Measurements from ENCODE around the gene AKAP13. TPM values are rescaled to one million over a fixed set of nuclear protein-coding genes. Genes with fewer than 3 reads are reported as not detected.

Gene AKAP13
- total RNA-seq, 3 donors from 2014 or later, result 198 to 331 (median 259) TPM

DNA sequence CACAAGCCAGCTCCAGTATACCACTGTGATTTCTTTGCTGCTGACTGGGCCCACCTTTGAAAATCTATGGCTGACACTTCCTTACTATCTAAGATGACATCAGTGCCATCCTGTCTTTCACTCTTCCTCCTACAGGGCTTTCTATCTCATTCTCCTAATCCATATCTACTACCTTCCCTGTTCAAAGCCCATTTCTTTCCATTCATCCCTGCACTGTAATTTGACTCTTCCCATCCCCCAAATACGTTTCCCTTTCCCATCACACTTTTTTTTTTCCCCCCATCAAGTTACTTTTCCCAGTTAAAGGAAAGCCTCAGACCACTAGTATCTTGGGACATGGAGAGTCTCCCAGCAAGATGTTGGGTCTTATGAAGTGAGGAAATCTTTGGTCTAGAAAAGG, 136.7 kb downstream of the AKAP13 start:
- no peak for DNase-seq (ENCODE audit: low spot score in 2 of 2)
- H3K4me1 ChIP-seq, result no peaks in the 10 kb centered on the region
- H3K36me3 ChIP-seq, result no peaks in the 10 kb centered on the region
- H3K27ac ChIP-seq, result no peak overlapping the region
- intact Hi-C loops (cut with DNase I; ENCODE audit: low total_unique reads), result no loop called here
- no peaks in the 10 kb centered on the region for H3K27me3 ChIP-seq
- TF ChIP-seq POLR2AphosphoS5 (IDR thresholded peaks at IDR 0.05) (no peak), POLR2A (IDR thresholded peaks at IDR 0.05) (no peak)
- TF ChIP-seq, protein P1, sequence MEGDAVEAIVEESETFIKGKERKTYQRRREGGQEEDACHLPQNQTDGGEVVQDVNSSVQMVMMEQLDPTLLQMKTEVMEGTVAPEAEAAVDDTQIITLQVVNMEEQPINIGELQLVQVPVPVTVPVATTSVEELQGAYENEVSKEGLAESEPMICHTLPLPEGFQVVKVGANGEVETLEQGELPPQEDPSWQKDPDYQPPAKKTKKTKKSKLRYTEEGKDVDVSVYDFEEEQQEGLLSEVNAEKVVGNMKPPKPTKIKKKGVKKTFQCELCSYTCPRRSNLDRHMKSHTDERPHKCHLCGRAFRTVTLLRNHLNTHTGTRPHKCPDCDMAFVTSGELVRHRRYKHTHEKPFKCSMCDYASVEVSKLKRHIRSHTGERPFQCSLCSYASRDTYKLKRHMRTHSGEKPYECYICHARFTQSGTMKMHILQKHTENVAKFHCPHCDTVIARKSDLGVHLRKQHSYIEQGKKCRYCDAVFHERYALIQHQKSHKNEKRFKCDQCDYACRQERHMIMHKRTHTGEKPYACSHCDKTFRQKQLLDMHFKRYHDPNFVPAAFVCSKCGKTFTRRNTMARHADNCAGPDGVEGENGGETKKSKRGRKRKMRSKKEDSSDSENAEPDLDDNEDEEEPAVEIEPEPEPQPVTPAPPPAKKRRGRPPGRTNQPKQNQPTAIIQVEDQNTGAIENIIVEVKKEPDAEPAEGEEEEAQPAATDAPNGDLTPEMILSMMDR (IDR thresholded peaks at IDR 0.05), result no peak
- H3K4me3 ChIP-seq, result no peak overlapping the region
- no peaks in the 10 kb centered on the region for H3K9me3 ChIP-seq

DNA sequence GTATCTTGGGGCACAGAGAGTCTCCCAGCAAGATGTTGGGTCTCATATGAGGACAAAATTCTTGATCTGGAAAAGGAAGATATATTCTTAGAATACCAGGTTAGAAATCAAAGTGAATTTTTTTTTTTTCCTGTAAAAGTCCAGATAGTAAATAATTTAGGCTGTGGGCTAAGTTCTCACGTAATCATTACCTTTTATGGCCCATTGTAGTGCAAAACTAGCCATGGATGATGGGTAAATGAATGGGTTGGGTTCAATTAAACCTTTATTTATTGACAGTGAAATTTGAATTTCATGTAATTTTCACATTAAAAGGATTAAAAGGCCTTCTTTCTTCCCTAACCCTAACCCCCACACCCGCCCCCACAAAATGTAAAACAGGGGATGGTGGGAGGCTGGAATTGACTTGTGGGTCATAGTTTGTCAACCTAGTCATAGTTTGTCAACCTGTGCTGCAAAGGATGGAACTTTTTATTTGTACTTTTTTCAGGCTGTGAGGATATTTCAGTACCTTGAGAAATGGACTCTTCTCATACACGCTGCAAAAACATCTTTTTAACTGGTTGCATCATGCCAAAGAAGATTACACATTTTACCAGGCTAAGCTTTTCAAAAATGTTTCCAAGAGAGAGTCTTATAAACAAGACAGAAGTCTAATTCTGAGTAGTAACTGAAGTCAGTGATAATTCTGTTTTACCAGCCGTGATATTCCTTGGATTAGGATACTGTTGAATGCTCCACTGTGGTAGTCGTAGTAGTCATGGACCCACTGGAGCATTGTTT, 138.8 kb downstream of the AKAP13 start:
- Histone ChIP-seq H3K4me3 (no peak overlapping the region), H3K9me3 (no peaks in the 10 kb centered on the region), H3K27me3 (no peaks in the 10 kb centered on the region), H3K27ac (no peak overlapping the region), H3K4me1 (no peaks in the 10 kb centered on the region), H3K36me3 (no peaks in the 10 kb centered on the region)
- TF ChIP-seq POLR2AphosphoS5 (IDR thresholded peaks at IDR 0.05), result no peak
- no peak for TF ChIP-seq POLR2A (IDR thresholded peaks at IDR 0.05)
- TF ChIP-seq, protein P1 (IDR thresholded peaks at IDR 0.05), result no peak
- no peak for DNase-seq (ENCODE audit: low spot score in 2 of 2)
- intact Hi-C loops (cut with DNase I; ENCODE audit: low total_unique reads), result no loop called here

DNA sequence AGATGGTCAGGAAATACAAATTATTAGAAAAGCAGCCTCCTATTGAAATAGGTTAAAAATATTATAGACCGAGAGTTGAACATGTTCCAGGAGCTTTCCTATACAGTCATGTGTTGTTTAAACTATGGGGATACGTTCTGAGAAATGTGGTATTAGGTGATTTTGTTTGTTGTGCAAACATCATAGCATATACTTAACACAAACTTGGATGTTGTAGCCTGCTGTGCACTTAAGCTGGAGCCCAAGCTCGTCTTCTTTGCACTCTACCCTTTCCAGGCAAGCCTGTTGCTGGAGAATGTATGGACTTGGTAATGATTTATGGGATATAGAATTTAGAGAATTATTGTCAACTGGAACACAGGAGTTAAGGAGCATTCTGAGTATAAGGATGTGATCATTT, 140.2 kb downstream of the AKAP13 start:
- no peaks in the 10 kb centered on the region for H3K27me3 ChIP-seq
- H3K36me3 ChIP-seq, result no peaks in the 10 kb centered on the region
- no peak for DNase-seq (ENCODE audit: low spot score in 2 of 2)
- intact Hi-C loops (cut with DNase I; ENCODE audit: low total_unique reads), result no loop called here
- TF ChIP-seq POLR2A (IDR thresholded peaks at IDR 0.05) (no peak), POLR2AphosphoS5 (IDR thresholded peaks at IDR 0.05) (no peak)
- TF ChIP-seq, protein P1 (IDR thresholded peaks at IDR 0.05), result no peak
- no peaks in the 10 kb centered on the region for H3K9me3 ChIP-seq
- H3K4me3 ChIP-seq, result no peak overlapping the region
- H3K27ac ChIP-seq, result no peak overlapping the region
- no peaks in the 10 kb centered on the region for H3K4me1 ChIP-seq

DNA sequence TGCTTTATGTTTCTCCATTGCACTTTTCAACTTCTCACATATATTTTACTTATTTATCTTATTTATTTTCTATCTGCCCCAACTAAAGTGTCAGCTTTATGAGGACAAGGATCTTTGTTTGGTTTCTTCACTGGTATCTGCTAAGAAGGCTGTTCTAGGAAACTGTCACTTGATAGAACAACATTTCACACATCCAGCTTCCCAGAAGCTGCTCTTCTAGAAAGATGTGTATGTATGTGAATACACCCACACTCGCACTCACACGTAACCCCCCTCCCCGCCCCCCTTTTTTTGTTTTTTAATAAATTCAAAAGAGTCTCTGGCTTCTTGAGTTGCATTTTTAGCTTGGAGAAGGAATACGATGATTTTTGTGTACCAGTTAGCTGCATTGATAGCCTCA, 143.1 kb downstream of the AKAP13 start:
- no peak for DNase-seq (ENCODE audit: low spot score in 2 of 2)
- Histone ChIP-seq H3K4me3 (no peak overlapping the region), H3K4me1 (no peaks in the 10 kb centered on the region), H3K9me3 (no peaks in the 10 kb centered on the region), H3K36me3 (no peaks in the 10 kb centered on the region), H3K27me3 (no peaks in the 10 kb centered on the region), H3K27ac (no peak overlapping the region)
- intact Hi-C loops (cut with DNase I; ENCODE audit: low total_unique reads), result no loop called here
- TF ChIP-seq, protein P1 (IDR thresholded peaks at IDR 0.05), result no peak
- TF ChIP-seq POLR2A (IDR thresholded peaks at IDR 0.05) (no peak), POLR2AphosphoS5 (IDR thresholded peaks at IDR 0.05) (no peak)

DNA sequence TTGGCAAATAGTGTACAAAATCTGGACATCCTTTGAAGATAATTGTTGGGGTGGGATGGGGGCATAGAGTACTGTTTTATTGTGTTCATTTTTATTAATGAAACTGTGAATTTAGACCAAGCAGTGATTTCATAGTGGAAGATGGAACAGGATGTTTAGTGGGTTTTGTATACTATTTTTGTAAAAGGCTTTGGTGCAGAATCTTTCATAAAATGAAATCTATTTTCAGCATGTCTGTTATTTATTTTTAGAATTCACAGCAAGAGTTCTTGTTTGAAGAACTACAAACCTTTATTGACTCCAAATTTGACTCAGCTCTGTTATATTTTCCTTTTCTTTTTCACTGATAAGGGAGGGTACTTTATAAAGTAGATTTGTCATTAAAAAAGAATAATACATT, 145.4 kb downstream of the AKAP13 start:
- TF ChIP-seq, protein P1 (IDR thresholded peaks at IDR 0.05), result no peak
- TF ChIP-seq POLR2AphosphoS5 (IDR thresholded peaks at IDR 0.05), result no peak
- no peak for TF ChIP-seq POLR2A (IDR thresholded peaks at IDR 0.05)
- H3K27ac ChIP-seq, result no peak overlapping the region
- H3K36me3 ChIP-seq, result no peaks in the 10 kb centered on the region
- no peak for DNase-seq (ENCODE audit: low spot score in 2 of 2)
- no peak overlapping the region for H3K4me3 ChIP-seq
- intact Hi-C loops (cut with DNase I; ENCODE audit: low total_unique reads), result no loop called here
- H3K4me1 ChIP-seq, result no peaks in the 10 kb centered on the region
- no peaks in the 10 kb centered on the region for H3K27me3 ChIP-seq
- no peaks in the 10 kb centered on the region for H3K9me3 ChIP-seq

Data from breast epithelium (tissue), 4 donors.